ENCODE data around the gene USF2. TPM values are rescaled to one million over a fixed set of nuclear protein-coding genes. Genes with fewer than 3 reads are reported as not detected.
"Not testable (repeated sequence)": the region's sequence is repeated elsewhere in the genome, so short reads cannot be mapped to it uniquely, and the experiment has no call there.

The USF2 gene
- polyA plus RNA-seq, 1 experiment = 55.6 TPM

DNA sequence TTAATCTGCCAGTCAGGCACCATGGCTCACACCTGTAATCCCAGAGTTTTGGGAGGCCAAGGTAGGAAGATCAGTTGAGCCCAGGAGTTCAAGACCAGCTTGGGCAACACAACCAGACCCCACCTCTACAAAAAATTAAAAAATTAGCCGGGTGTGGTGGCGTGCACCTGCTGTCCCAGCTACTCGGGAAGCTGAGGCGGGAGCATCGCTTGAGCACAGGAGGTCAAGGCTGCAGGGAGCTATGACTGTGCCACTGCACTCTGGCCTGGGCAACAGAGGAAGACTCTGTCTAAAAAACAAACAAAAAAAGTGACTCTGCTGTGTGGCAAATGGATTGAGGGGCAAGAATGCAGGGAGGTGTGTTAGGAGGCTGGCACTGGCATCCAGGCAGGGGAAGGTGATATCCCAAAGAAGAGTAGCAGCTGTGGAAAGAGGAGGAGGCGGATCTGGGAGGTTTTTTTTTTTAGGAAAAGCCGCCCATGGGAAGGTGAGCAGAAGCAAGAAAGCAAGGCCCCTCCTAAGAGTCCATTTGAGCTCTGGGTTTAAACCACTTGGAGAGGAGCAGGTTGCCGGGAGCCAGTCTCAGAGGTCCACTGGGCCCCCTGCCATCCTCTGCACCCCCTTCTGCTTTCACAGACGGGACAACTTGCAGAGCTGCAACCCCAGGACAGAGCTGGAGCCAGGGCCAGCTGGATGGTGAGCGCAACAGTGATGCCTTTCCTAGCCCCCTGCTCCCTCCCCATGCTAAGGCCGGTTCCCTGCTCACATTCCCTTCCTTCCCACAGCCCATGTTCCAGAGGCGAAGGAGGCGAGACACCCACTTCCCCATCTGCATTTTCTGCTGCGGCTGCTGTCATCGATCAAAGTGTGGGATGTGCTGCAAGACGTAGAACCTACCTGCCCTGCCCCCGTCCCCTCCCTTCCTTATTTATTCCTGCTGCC is 15.7 kb downstream of the USF2 start:
- CTCF ChIA-PET = interaction anchor here (2.2 kb wide), 1 partner anchor 211 kb away, joined by 6 read pairs; no protein-coding TSS in a partner anchor
- POLR2A ChIA-PET = no interaction called here
- no peak for DNase-seq (ENCODE audit: low read depth, low spot score)
- H3K9me3 ChIP-seq (ENCODE audit: control insufficient read depth, insufficient read depth, low read length) = no peaks in the 10 kb centered on the region
- H3K27me3 ChIP-seq (ENCODE audit: control insufficient read depth, insufficient read depth, low read length) = peaks cover 14% of the 10 kb centered on the region
- no peak for TF ChIP-seq CTCF (IDR thresholded peaks at IDR 0.05; ENCODE audit: low read depth, low read length)
- H3K27ac ChIP-seq (ENCODE audit: low read depth, low read length) = no peak overlapping the region
- no peak overlapping the region for H3K4me3 ChIP-seq (ENCODE audit: low read depth, low read length)

- no peaks in the 10 kb centered on the region for H3K9me3 ChIP-seq (ENCODE audit: control insufficient read depth, insufficient read depth, low read length)
- H3K27me3 ChIP-seq (ENCODE audit: control insufficient read depth, insufficient read depth, low read length) = peaks cover 14% of the 10 kb centered on the region
- no peak overlapping the region for H3K4me3 ChIP-seq (ENCODE audit: low read depth, low read length)
- no peak overlapping the region for H3K27ac ChIP-seq (ENCODE audit: low read depth, low read length)
- ChIA-PET POLR2A (no interaction called here), CTCF (interaction anchor here (0.7 to 2.2 kb wide), 2 partner anchors 29 to 210 kb away, joined by 4 to 6 read pairs; no protein-coding TSS in a partner anchor)
- TF ChIP-seq CTCF (IDR thresholded peaks at IDR 0.05; ENCODE audit: low read depth, low read length) = no peak
- DNase-seq (ENCODE audit: low read depth, low spot score) = no peak
These were observed 16.3 kb downstream of the USF2 start for GRCh38 chr19:35285095-35285449.

GRCh38 chr19:35285465-35285864 is 16.7 kb downstream of the USF2 start:
- H3K9me3 ChIP-seq (ENCODE audit: control insufficient read depth, insufficient read depth, low read length); POLR2A ChIA-PET; DNase-seq (ENCODE audit: low read depth, low spot score); H3K4me3 ChIP-seq (ENCODE audit: low read depth, low read length); H3K27ac ChIP-seq (ENCODE audit: low read depth, low read length): not testable (repeated sequence)
- CTCF ChIA-PET = interaction anchor here (0.7 to 2.2 kb wide), 2 partner anchors 30 to 210 kb away, joined by 4 to 6 read pairs; no protein-coding TSS in a partner anchor
- H3K27me3 ChIP-seq (ENCODE audit: control insufficient read depth, insufficient read depth, low read length) = peaks cover 14% of the 10 kb centered on the region

GRCh38 chr19:35286101-35286500 is 17.3 kb downstream of the USF2 start:
- POLR2A ChIA-PET; H3K27ac ChIP-seq (ENCODE audit: low read depth, low read length); H3K9me3 ChIP-seq (ENCODE audit: control insufficient read depth, insufficient read depth, low read length); DNase-seq (ENCODE audit: low read depth, low spot score); H3K4me3 ChIP-seq (ENCODE audit: low read depth, low read length): not testable (repeated sequence)
- CTCF ChIA-PET = interaction anchor here (2.2 kb wide), 1 partner anchor 209 kb away, joined by 6 read pairs; no protein-coding TSS in a partner anchor
- H3K27me3 ChIP-seq (ENCODE audit: control insufficient read depth, insufficient read depth, low read length) = peaks cover 14% of the 10 kb centered on the region

GRCh38 chr19:35287713-35288112 is 19.0 kb downstream of the USF2 start:
- DNase-seq (ENCODE audit: low read depth, low spot score) = no peak
- ChIA-PET POLR2A (no interaction called here), CTCF (no interaction called here)
- Histone ChIP-seq H3K9me3 (ENCODE audit: control insufficient read depth, insufficient read depth, low read length) (no peaks in the 10 kb centered on the region), H3K27ac (ENCODE audit: low read depth, low read length) (no peak overlapping the region), H3K4me3 (ENCODE audit: low read depth, low read length) (no peak overlapping the region), H3K27me3 (ENCODE audit: control insufficient read depth, insufficient read depth, low read length) (peaks cover 6% of the 10 kb centered on the region)
- no peak for TF ChIP-seq CTCF (IDR thresholded peaks at IDR 0.05; ENCODE audit: low read depth, low read length)

- no peak overlapping the region for H3K27ac ChIP-seq (ENCODE audit: low read depth, low read length)
- TF ChIP-seq CTCF (IDR thresholded peaks at IDR 0.05; ENCODE audit: low read depth, low read length) = no peak
- peaks cover 10% of the 10 kb centered on the region for H3K27me3 ChIP-seq (ENCODE audit: control insufficient read depth, insufficient read depth, low read length)
- CTCF ChIA-PET = no interaction called here
- no peak for DNase-seq (ENCODE audit: low read depth, low spot score)
- no peaks in the 10 kb centered on the region for H3K9me3 ChIP-seq (ENCODE audit: control insufficient read depth, insufficient read depth, low read length)
- POLR2A ChIA-PET = no interaction called here
- H3K4me3 ChIP-seq (ENCODE audit: low read depth, low read length) = no peak overlapping the region
These were observed 19.6 kb downstream of the USF2 start for GRCh38 chr19:35288331-35288730.

All from AG04450 (cell line).